ENCODE data around the gene BLID. TPM values are rescaled to one million over a fixed set of nuclear protein-coding genes. Genes with fewer than 3 reads are reported as not detected.

Gene BLID
- polyA plus RNA-seq, 1 donor (not counting 4 experiments of a cell fraction or from before 2014, with no cell fraction given), result 0.18 TPM

- no peak overlapping the region for H2AFZ ChIP-seq (ENCODE audit: control insufficient read depth, low read length)
- no peak overlapping the region for H3K27ac ChIP-seq (ENCODE audit: control insufficient read depth, insufficient read depth, low read length)
- no peaks in the 10 kb centered on the region for H3K9me3 ChIP-seq (ENCODE audit: control insufficient read depth, low read depth, low read length)
- peaks cover 50% of the 10 kb centered on the region for H3K79me2 ChIP-seq (ENCODE audit: control insufficient read depth, insufficient read depth, low read length)
- DNase-seq (ENCODE audit: low read depth, low spot score) (no peak), FAIRE-seq (no peak)
- H3K4me1 ChIP-seq (ENCODE audit: control insufficient read depth, extremely low read depth, insufficient read depth, low read length), result peaks cover 20% of the 10 kb centered on the region
- H3K36me3 ChIP-seq (ENCODE audit: control insufficient read depth in 2 of 2, extremely low read depth in 1 of 2, insufficient read depth in 2 of 2, low read length in 2 of 2), result peaks cover 0 to 10% of the 10 kb centered on the region in 2 experiments
- TF ChIP-seq CTCF (optimal IDR thresholded peaks at IDR 0.05 in 1 of 3, IDR thresholded peaks at IDR 0.05 in 1 of 3, conservative IDR thresholded peaks at IDR 0.05 in 1 of 3; ENCODE audit: extremely low read depth in 1 of 3, insufficient read depth in 2 of 3, low read length in 3 of 3), result no peak
- TF ChIP-seq EZH2 (IDR thresholded peaks at IDR 0.05; ENCODE audit: low read length), result no peak
- no peaks in the 10 kb centered on the region for H4K20me1 ChIP-seq (ENCODE audit: control insufficient read depth, extremely low read depth, insufficient read depth, low read length)
- H3K9ac ChIP-seq (ENCODE audit: control insufficient read depth, extremely low read depth, insufficient read depth, low read length), result no peak overlapping the region
- H3K9me1 ChIP-seq (ENCODE audit: control insufficient read depth, extremely low read depth, insufficient read depth, low read length), result no peaks in the 10 kb centered on the region
- H3K4me3 ChIP-seq (ENCODE audit: control insufficient read depth in 2 of 3, extremely low read depth in 1 of 3, insufficient read depth in 2 of 3, low read depth in 1 of 3, low read length in 3 of 3), result no peak overlapping the region
- H3K4me2 ChIP-seq (ENCODE audit: control insufficient read depth, extremely low read depth, insufficient read depth, low read depth, low read length), result no peak overlapping the region
- no peaks in the 10 kb centered on the region for H3K27me3 ChIP-seq (ENCODE audit: control insufficient read depth, extremely low read depth, insufficient read depth, low read length)
- dilution Hi-C loops (cut with MboI; ENCODE audit: extremely low pct_ligation_motif_present, low sequenced_read_pairs), result no loop called here
Observed at GRCh38 chr11:122153746-122154145, 37.7 kb upstream of the BLID start.

DNA sequence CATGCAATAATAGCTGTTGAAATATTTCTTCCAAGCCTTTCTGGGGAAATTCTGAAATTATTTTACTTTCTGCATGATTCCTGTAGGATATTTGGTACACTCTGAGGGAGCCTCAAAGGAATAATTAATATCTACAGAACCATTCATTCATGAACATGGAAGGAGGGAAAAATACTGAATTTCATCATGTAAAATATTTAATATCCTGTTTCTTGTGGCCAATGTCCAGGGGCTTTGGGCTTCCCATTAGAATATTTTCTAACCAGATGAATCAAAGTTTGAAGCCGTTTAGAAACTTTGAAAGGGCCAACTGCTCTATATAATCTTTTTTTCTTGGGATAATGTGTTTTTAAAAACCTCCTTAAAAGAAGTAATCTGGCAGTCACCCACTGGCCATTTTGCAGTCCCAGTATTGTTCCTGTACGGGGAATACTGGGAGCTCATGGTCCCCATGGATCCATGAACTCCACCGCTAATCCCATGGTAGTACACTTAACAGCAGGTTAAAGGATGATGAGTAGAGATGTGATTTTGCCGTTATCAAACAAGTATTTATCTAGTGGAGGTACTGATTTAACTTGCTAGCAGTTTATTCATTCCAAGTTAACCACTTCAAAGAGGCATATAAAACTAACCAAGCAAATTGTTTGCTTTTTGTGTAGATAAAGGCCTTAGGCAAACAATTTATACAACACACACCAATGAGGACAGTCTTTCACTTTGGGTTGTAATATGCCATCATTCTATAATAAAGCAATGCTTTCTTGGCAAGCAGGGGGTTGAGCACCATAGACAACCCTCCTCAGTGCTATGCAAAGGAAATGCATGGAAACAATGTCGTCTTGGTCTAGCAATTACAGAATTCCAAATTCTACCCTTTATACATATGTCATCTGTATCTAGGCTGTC, 34.5 kb upstream of the BLID start:
- dilution Hi-C loops (cut with MboI; ENCODE audit: extremely low pct_ligation_motif_present, low sequenced_read_pairs), result no loop called here

More for the DNA sequence above, 34.5 kb upstream of the BLID start:
- Histone ChIP-seq H3K27me3 (ENCODE audit: control insufficient read depth, extremely low read depth, insufficient read depth, low read length) (no peaks in the 10 kb centered on the region), H3K36me3 (ENCODE audit: control insufficient read depth in 2 of 2, extremely low read depth in 1 of 2, insufficient read depth in 2 of 2, low read length in 2 of 2) (peaks cover 0 to 19% of the 10 kb centered on the region in 2 experiments), H3K79me2 (ENCODE audit: control insufficient read depth, insufficient read depth, low read length) (peaks cover 25% of the 10 kb centered on the region), H4K20me1 (ENCODE audit: control insufficient read depth, extremely low read depth, insufficient read depth, low read length) (no peaks in the 10 kb centered on the region), H3K9ac (ENCODE audit: control insufficient read depth, extremely low read depth, insufficient read depth, low read length) (no peak overlapping the region), H3K4me3 (ENCODE audit: control insufficient read depth in 2 of 3, extremely low read depth in 1 of 3, insufficient read depth in 2 of 3, low read depth in 1 of 3, low read length in 3 of 3) (no peak overlapping the region), H3K9me1 (ENCODE audit: control insufficient read depth, extremely low read depth, insufficient read depth, low read length) (no peaks in the 10 kb centered on the region), H3K4me1 (ENCODE audit: control insufficient read depth, extremely low read depth, insufficient read depth, low read length) (peaks cover 25% of the 10 kb centered on the region), H3K27ac (ENCODE audit: control insufficient read depth, insufficient read depth, low read length) (no peak overlapping the region), H2AFZ (ENCODE audit: control insufficient read depth, low read length) (no peak overlapping the region), H3K9me3 (ENCODE audit: control insufficient read depth, low read depth, low read length) (no peaks in the 10 kb centered on the region), H3K4me2 (ENCODE audit: control insufficient read depth, extremely low read depth, insufficient read depth, low read depth, low read length) (no peak overlapping the region)
- DNase-seq (ENCODE audit: low read depth, low spot score) (no peak), FAIRE-seq (no peak)
- no peak for TF ChIP-seq CTCF (optimal IDR thresholded peaks at IDR 0.05 in 1 of 3, IDR thresholded peaks at IDR 0.05 in 1 of 3, conservative IDR thresholded peaks at IDR 0.05 in 1 of 3; ENCODE audit: extremely low read depth in 1 of 3, insufficient read depth in 2 of 3, low read length in 3 of 3)
- no peak for TF ChIP-seq EZH2 (IDR thresholded peaks at IDR 0.05; ENCODE audit: low read length)

All from keratinocyte (primary cell).